ENCODE results near the gene NCOR2. TPM values are rescaled to one million over a fixed set of nuclear protein-coding genes. Genes with fewer than 3 reads are reported as not detected.
A peak's percentile ranks its signal among the peaks of the same experiment; 100 is the strongest.

Gene NCOR2
- total and polyA plus RNA-seq, 9 donors: 18.2 to 376 (median 265) TPM

DNA sequence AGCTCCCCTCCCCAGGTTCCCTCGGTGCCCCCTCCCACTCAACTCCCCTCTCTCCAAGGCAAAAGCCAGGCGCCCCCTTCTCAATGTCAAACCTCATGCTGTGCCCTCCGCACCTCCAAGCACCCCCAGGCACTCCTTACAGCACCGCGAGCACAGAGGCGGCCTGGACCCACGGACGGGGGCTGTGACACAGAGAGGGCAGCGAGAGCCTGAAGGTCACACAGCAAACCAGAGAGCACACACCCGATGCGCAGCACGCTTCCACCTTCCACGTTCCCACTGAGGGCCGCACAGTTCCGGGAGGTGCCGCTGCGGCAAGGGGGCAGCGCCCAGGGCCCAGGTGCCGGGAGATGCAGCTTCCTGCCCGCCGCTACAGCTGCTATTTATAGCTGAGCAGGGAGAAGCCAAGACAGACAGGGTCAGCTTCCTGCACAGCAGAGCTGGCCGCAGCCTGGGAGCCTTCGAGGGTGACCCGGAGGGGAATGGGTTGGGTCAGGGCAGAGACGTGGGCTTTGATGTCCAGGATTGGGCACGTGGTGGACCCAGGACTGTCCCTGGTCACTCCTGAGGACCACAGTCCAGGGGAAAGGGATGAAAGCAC lies 12.9 kb downstream of the NCOR2 start:
- no peaks in the 10 kb centered on the region for H3K9me3 ChIP-seq
- no peak overlapping the region for H3K4me3 ChIP-seq
- no peaks in the 10 kb centered on the region for H3K36me3 ChIP-seq
- peak overlapping the region in 1 of 2 donors; percentile 17 for H3K27ac ChIP-seq
- H3K27me3 ChIP-seq: no peaks in the 10 kb centered on the region
- TF ChIP-seq POLR2A (IDR thresholded peaks at IDR 0.05) (no peak), EP300 (IDR thresholded peaks at IDR 0.05) (no peak)
- TF ChIP-seq, protein P1, sequence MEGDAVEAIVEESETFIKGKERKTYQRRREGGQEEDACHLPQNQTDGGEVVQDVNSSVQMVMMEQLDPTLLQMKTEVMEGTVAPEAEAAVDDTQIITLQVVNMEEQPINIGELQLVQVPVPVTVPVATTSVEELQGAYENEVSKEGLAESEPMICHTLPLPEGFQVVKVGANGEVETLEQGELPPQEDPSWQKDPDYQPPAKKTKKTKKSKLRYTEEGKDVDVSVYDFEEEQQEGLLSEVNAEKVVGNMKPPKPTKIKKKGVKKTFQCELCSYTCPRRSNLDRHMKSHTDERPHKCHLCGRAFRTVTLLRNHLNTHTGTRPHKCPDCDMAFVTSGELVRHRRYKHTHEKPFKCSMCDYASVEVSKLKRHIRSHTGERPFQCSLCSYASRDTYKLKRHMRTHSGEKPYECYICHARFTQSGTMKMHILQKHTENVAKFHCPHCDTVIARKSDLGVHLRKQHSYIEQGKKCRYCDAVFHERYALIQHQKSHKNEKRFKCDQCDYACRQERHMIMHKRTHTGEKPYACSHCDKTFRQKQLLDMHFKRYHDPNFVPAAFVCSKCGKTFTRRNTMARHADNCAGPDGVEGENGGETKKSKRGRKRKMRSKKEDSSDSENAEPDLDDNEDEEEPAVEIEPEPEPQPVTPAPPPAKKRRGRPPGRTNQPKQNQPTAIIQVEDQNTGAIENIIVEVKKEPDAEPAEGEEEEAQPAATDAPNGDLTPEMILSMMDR (IDR thresholded peaks at IDR 0.05): no peak
- DNase-seq: peak in 1 of 5 donors; percentile 48
- peaks cover 46% of the 10 kb centered on the region for H3K4me1 ChIP-seq (ENCODE audit: insufficient read depth)
- intact Hi-C loops (cut with DNase I): loop anchor here in 1 of 4 donors (5.0 kb wide), 1 partner anchor 37 kb away; no protein-coding TSS in a partner anchor
- 22 to 40% (median 31%) methylated on average over 25 to 26 of the region's 26 CpGs for WGBS, 3 donors

DNA sequence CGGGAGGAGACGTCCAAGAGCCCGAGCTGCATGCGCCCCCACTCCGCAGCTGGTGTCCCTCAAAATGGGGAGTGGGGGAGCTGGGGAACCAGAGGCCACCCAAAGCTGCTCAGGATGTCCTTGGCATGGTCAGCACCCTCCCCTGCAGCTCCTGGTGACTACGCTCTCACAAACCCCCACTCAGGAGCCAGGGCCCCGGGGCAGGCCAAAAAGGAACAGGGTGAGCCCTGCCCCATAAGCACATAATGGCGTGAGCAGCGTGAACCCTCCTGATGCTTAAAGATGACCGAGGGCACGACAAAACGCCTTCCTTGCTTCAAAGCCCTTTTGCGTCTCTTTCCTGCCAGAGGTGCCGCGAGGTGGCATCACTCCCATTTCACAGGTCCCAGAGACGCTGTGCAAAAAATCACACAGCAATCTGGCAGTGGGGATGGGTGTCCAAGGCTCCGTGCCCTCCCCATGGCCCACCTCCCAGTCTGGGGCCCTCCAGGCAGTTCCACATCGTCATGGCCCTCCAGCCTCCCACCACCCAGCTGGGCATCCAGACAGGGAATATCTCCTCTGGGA lies 13.5 kb downstream of the NCOR2 start:
- Histone ChIP-seq H3K27me3 (no peaks in the 10 kb centered on the region), H3K4me3 (no peak overlapping the region), H3K9me3 (no peaks in the 10 kb centered on the region), H3K27ac (peak overlapping the region in 1 of 2 donors; percentile 17), H3K4me1 (ENCODE audit: insufficient read depth) (peaks cover 51% of the 10 kb centered on the region), H3K36me3 (no peaks in the 10 kb centered on the region)
- no peak for TF ChIP-seq EP300 (IDR thresholded peaks at IDR 0.05)
- TF ChIP-seq, protein P1 (IDR thresholded peaks at IDR 0.05): no peak
- TF ChIP-seq POLR2A (IDR thresholded peaks at IDR 0.05): no peak
- peak in 1 of 5 donors; percentile 35 for DNase-seq
- intact Hi-C loops (cut with DNase I): loop anchor here in 1 of 4 donors (5.0 kb wide), 1 partner anchor 37 kb away; no protein-coding TSS in a partner anchor
- WGBS, 3 donors: 73 to 81% (median 79%) methylated on average over 18 of the region's 18 CpGs

DNA sequence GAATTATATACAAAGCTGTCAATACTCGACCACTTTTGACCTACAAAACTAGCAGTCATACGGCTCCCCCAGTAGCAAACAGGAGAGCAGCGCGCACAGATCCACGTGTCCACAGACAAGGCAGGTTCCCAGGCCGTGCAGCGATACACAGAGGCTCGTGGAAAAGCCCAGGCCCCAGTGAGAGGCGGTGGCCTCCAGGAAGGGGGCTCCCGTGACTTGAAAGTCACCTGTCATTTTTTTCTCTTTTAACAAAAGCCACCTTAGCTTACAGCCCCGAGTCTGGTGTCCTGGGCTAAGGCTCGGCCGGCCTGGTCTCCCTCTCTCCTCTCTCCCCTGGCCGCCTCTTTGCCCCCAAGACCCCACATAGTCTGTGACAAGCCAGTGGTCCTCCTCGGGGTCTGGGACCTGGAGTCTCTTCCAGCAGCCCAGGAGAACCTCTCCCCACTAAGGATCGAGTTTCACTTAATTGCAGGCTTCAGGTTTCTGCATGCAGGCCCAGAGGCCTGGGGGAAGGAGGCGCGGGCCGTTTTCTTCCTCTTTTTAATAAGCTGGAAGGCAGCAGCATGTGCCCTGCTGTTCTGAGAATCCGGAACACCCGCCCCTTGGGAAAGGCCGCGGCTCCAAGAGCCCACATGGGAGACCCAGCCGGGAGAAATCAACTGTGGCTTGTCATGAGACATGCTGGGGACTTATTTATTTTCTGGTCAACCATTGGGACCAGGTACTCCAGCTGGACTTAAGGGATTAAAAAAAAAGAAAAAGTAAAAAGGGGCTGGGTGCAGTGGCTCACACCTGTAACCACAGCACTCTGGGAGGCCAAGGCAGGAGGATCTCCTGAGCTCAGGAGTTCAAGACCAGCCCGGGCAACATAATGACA lies 15.9 kb downstream of the NCOR2 start:
- intact Hi-C loops (cut with DNase I): loop anchor here in 1 of 4 donors (5.0 kb wide), 1 partner anchor 34 kb away; no protein-coding TSS in a partner anchor
- H3K36me3 ChIP-seq: no peaks in the 10 kb centered on the region
- H3K4me3 ChIP-seq: no peak overlapping the region
- no peaks in the 10 kb centered on the region for H3K27me3 ChIP-seq
- peak in 3 of 5 donors; percentile 47 to 72 (median 63) for DNase-seq
- H3K4me1 ChIP-seq (ENCODE audit: insufficient read depth): peaks cover 49% of the 10 kb centered on the region
- no peak for TF ChIP-seq POLR2A (IDR thresholded peaks at IDR 0.05)
- TF ChIP-seq EP300 (IDR thresholded peaks at IDR 0.05): no peak
- TF ChIP-seq, protein P1 (IDR thresholded peaks at IDR 0.05): no peak
- 22 to 35% (median 33%) methylated on average over 25 of the region's 25 CpGs for WGBS, 3 donors
- H3K27ac ChIP-seq: peak overlapping the region in 1 of 2 donors; percentile 49
- no peaks in the 10 kb centered on the region for H3K9me3 ChIP-seq

All from ovary (tissue), 9 donors.